Measurements from ENCODE around the gene CHRM2. TPM values are rescaled to one million over a fixed set of nuclear protein-coding genes. Genes with fewer than 3 reads are reported as not detected.

Gene CHRM2
- total and polyA plus RNA-seq, 2 of the 8 experiments (the other 6 are each of a cell fraction or from before 2014, with no cell fraction given) = 0.17 to 0.32 TPM

GRCh38 chr7:136869001-136869961 lies 829 bp downstream of the CHRM2 start (continued):
- TF ChIP-seq EZH2 (IDR thresholded peaks at IDR 0.05; ENCODE audit: low read depth, low read length, severe bottlenecking) = peak; percentile 79

All from H1 (cell line).